ENCODE results near the gene GJC3. TPM values are rescaled to one million over a fixed set of nuclear protein-coding genes. Genes with fewer than 3 reads are reported as not detected.

Gene GJC3
- total RNA-seq, 1 experiment from 2014 or later, result 2.3 TPM

GRCh38 chr7:99918959-99919813, 10.2 kb downstream of the GJC3 start, which contains the start of gene TRIM4:
Gene TRIM4, minus strand, starts transcription at chr7:99919530. Its CDS starts 129 bp downstream, at chr7:99919401.
- H3K27ac Mint-ChIP-seq, result peak within 1 kb of the TSS in 2 of 3 experiments; percentile 31 to 80; a peak in 3 of 7 replicates

More at GRCh38 chr7:99918959-99919813, 10.2 kb downstream of the GJC3 start, which contains the start of gene TRIM4:
- Mint-ChIP-seq H3K9me3 (peaks cover 25 to 29% of the 10 kb centered on the region in 2 experiments), H3K4me3 (peak within 1 kb of the TSS; percentile 75), H3K36me3 (ENCODE audit: insufficient read depth in 1 of 3, low read depth in 3 of 3) (peaks cover 19 to 35% (median 22%) of the 10 kb centered on the region in 3 experiments), H3K4me1 (0 out of 4 replicates have a peak, but pooled peaks cover 0 to 2% of the 10 kb centered on the region in 2 experiments), H3K27me3 (ENCODE audit: low read depth) (peaks cover 5% of the 10 kb centered on the region)
- Histone ChIP-seq H2BK120ac (ENCODE audit: low read depth, low read length, poor library complexity, severe bottlenecking) (no peak within 1 kb of the TSS), H4K91ac (ENCODE audit: insufficient read length, low read depth, low read length) (no peak within 1 kb of the TSS), H3K14ac (ENCODE audit: insufficient read depth, low read length) (no peak within 1 kb of the TSS), H3K56ac (ENCODE audit: insufficient read length, low read depth, low read length) (no peak within 1 kb of the TSS), H3T11ph (ENCODE audit: low read length) (no peak within 1 kb of the TSS), H4K8ac (replicated peaks; ENCODE audit: insufficient read length, low read depth, low read length) (no peak within 1 kb of the TSS), H3K23ac (ENCODE audit: insufficient read length, low read depth, low read length) (no peak within 1 kb of the TSS), H3K9ac (ENCODE audit: extremely low read depth, insufficient read length, low read length) (peak within 1 kb of the TSS; percentile 2), H3K27me3 (ENCODE audit: insufficient read depth, low read length) (no peaks in the 10 kb centered on the region), H3K4me1 (ENCODE audit: insufficient read depth, low read length) (no peaks in the 10 kb centered on the region), H2AFZ (ENCODE audit: low read length) (no peak within 1 kb of the TSS), H3K27ac (ENCODE audit: insufficient read length, low read depth, low read length) (no peak within 1 kb of the TSS), H2AK5ac (ENCODE audit: insufficient read length, low read length) (no peak within 1 kb of the TSS), H2BK20ac (ENCODE audit: low read depth, low read length, poor library complexity, severe bottlenecking) (no peak within 1 kb of the TSS), H3K79me2 (ENCODE audit: insufficient read depth, low read length) (no peaks in the 10 kb centered on the region), H2BK5ac (ENCODE audit: insufficient read length, low read length) (no peak within 1 kb of the TSS), H3K79me1 (ENCODE audit: insufficient read depth, low read depth, low read length, poor library complexity, severe bottlenecking) (no peaks in the 10 kb centered on the region), H4K20me1 (ENCODE audit: control insufficient read depth, insufficient read depth, insufficient read length) (no peaks in the 10 kb centered on the region), H3K9me3 (ENCODE audit: control insufficient read depth, low read depth, low read length) (peaks cover 8% of the 10 kb centered on the region), H3K4me2 (ENCODE audit: insufficient read depth, insufficient read length, low read length) (peak within 1 kb of the TSS; percentile 30), H3K23me2 (ENCODE audit: insufficient read length, low read depth, low read length, poor library complexity, severe bottlenecking) (no peaks in the 10 kb centered on the region), H2BK15ac (ENCODE audit: low read depth, low read length) (no peak within 1 kb of the TSS), H2BK12ac (ENCODE audit: insufficient read length, low read depth, low read length) (no peak within 1 kb of the TSS), H3K18ac (ENCODE audit: insufficient read length, low read depth, low read length) (no peak within 1 kb of the TSS), H3K4ac (ENCODE audit: low read depth, low read length) (no peak within 1 kb of the TSS), H4K5ac (ENCODE audit: insufficient read length, low read depth, low read length) (no peak within 1 kb of the TSS)
- no CpG with 5 or more reads among the region's 81 CpGs for WGBS (ENCODE audit: extremely low coverage, insufficient read length, low lambda C conversion rate)
- DNase-seq, result no peak
- TF ChIP-seq CTCF (conservative IDR thresholded peaks at IDR 0.05), result no peak
